ENCODE data around the gene RAD51B.

Gene RAD51B

DNA sequence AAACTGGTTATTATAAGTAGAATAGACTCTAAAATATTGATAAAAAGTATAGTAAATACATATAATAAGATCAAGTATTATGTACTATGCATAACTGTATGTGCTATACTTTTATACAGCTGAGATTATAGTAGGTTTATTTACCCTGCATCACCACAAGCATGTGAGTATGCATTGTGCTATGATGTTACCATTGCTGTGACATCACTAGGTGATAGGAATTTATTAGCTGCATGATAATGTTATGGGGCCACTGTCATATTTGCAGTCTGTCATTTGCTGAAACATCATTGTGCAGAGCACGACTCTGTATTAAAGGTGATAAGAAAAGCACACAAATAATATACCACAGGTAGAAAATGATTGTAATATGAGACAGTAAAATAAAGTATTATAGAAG lies 587.7 kb downstream of the RAD51B start:
- TF ChIP-seq, protein P1, sequence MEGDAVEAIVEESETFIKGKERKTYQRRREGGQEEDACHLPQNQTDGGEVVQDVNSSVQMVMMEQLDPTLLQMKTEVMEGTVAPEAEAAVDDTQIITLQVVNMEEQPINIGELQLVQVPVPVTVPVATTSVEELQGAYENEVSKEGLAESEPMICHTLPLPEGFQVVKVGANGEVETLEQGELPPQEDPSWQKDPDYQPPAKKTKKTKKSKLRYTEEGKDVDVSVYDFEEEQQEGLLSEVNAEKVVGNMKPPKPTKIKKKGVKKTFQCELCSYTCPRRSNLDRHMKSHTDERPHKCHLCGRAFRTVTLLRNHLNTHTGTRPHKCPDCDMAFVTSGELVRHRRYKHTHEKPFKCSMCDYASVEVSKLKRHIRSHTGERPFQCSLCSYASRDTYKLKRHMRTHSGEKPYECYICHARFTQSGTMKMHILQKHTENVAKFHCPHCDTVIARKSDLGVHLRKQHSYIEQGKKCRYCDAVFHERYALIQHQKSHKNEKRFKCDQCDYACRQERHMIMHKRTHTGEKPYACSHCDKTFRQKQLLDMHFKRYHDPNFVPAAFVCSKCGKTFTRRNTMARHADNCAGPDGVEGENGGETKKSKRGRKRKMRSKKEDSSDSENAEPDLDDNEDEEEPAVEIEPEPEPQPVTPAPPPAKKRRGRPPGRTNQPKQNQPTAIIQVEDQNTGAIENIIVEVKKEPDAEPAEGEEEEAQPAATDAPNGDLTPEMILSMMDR (IDR thresholded peaks at IDR 0.05), result no peak

DNA sequence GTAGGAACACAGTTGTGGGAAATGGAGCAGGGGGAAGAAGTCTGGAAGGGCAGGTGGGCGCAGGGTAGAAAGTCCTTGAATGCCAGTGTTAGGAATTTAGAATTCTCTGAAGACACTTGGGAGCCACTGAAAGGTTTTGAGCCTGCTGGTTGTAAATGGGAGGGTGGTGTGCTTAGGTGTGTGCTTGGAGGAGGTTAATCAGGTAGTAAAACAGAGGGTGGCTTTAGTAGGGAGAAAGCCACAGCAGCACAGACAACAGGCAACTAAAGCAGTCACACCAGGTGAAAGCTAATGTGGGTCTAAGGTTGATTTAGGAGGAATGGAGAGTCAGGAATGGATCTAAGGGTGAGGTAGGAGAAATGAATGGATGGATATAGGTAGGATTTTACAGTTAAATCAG lies 588.2 kb downstream of the RAD51B start:
- TF ChIP-seq, protein P1 (IDR thresholded peaks at IDR 0.05), result no peak

DNA sequence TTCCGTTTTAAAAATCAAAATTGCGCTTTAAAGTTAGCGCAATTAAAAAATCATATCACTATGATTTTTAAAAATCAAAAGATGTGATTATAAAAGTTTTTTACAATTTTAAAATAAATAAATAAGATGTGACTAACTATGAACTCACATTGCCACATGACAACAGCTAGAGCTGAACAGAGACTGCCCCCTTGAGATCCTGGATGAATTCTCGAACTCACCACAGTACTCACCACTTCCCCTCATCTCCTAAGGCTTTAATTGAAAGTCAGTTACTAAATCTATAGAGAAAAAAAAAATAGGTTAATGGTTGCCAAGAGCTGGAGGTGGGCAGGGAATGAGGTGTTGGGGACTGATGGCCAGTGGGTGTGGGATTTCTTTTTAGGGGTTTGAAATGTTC lies 589.1 kb downstream of the RAD51B start:
- TF ChIP-seq, protein P1 (IDR thresholded peaks at IDR 0.05), result no peak; the same call in 1 of the 2 replicates

DNA sequence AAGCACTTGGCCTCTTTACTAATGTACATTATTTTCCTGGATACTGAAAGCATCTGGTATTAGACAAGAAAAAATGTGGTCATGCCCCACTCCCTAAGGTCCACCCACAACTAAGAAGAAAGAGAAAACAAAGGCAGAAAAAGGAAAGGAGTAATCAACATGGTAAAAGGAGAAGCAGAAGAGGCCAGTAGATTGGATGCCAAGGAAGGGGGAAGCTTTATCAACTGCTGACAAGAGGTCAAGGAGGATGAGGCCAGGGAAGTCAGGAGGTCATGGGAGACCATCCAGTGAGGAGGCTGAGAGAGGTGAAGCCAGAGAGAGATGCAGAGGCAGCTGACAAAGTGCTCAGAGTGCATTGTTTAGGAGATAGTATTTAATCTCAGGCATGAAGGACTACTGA lies 589.8 kb downstream of the RAD51B start:
- TF ChIP-seq, protein P1 (IDR thresholded peaks at IDR 0.05), result no peak

DNA sequence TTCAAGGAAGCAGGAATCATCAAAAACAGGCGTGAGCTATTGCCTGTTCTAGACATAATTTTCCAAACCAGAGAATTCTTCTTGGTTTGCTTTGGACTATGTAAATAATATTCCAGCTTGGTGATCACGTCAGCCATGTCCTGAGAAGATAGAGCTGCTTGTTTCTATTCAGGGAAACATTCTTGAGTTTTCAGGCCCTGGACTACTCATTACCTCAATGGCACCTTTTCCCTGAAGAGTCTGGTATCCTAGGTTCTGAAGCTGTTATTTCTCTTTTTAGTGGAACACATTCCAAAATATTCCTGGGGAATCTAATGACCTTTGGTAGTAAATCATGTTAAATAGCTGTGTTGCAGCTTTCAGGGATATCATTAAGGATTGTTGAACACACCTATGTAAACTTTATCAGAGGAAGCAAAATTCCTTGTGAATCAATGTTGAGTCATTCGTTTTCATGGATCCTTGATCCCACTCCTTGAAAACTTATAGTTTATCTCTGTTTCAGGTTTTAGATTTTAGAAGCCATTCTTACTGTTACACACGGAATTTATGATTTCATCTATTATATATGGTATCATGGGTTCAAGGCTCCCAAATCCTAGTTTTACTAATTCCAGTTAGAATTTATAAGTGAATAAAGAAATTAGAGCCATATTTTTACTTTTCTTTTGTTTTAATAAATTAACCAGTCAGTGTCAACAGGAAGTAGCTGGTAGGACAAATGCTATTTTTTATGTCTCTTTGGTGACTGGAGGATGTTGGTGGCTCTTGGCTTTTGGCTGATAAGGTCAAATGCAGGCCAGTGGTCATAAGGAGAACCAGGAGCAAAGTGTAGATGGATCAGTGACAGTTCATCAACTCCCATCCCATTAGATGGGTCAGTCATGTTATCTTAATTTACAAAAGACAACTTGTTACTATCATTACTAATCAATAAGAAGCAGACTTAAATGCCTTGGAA lies 593.2 kb downstream of the RAD51B start:
- TF ChIP-seq, protein P1 (IDR thresholded peaks at IDR 0.05), result no peak

DNA sequence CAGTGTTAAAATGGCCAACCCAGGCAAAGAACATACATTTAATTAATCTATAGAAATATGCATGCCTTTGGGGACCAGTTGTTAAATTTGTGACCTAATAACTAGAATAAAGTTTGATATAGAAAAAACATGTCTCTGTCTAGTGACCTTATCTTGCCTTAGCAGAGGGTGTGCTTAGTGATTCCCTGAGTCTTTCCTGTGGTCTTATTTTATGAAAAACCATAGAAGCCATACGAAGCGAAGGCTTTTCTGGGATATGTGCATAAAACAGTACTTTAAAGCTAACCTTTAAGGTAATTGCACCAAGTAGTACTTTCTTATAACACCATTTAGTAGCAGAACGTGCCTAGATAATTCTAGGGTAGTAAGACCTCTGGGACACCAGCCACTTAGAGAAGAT lies 593.9 kb downstream of the RAD51B start:
- TF ChIP-seq, protein P1 (IDR thresholded peaks at IDR 0.05), result no peak

DNA sequence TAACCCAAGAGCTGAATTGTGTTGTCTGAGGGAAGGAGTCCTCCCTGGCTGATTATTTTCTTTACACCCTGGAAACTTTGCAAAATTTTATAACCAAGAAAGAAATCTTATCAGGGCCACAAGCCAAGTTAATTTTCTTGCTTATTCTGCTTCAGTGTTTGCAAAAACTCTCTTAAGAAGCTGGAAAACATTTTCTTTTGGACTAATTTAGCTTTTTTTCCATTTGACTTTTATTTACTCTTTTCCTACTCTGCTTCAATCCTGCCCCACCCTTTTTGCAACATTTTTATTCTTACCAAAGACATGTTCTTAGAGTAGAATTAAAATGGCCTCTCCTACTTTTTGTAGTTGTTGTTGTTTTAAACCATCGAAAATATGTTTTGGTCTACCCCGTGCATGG lies 594.5 kb downstream of the RAD51B start:
- TF ChIP-seq, protein P1 (IDR thresholded peaks at IDR 0.05), result no peak
